ENCODE measurements around the gene RAMP3. TPM values are rescaled to one million over a fixed set of nuclear protein-coding genes. Genes with fewer than 3 reads are reported as not detected.

The RAMP3 gene
- total RNA-seq, 4 donors from 2014 or later: 24.6 to 166 (median 50.8) TPM

- TF ChIP-seq, protein P1, sequence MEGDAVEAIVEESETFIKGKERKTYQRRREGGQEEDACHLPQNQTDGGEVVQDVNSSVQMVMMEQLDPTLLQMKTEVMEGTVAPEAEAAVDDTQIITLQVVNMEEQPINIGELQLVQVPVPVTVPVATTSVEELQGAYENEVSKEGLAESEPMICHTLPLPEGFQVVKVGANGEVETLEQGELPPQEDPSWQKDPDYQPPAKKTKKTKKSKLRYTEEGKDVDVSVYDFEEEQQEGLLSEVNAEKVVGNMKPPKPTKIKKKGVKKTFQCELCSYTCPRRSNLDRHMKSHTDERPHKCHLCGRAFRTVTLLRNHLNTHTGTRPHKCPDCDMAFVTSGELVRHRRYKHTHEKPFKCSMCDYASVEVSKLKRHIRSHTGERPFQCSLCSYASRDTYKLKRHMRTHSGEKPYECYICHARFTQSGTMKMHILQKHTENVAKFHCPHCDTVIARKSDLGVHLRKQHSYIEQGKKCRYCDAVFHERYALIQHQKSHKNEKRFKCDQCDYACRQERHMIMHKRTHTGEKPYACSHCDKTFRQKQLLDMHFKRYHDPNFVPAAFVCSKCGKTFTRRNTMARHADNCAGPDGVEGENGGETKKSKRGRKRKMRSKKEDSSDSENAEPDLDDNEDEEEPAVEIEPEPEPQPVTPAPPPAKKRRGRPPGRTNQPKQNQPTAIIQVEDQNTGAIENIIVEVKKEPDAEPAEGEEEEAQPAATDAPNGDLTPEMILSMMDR (IDR thresholded peaks at IDR 0.05; ENCODE audit: low read depth): no peak
These were observed 65.5 kb downstream of the RAMP3 start for GRCh38 chr7:45223078-45223477.

- TF ChIP-seq, protein P1 (IDR thresholded peaks at IDR 0.05; ENCODE audit: low read depth): no peak
These were observed 66.4 kb downstream of the RAMP3 start for GRCh38 chr7:45223728-45224630.

GRCh38 chr7:45224832-45225231, 67.2 kb downstream of the RAMP3 start:
- TF ChIP-seq, protein P1 (IDR thresholded peaks at IDR 0.05; ENCODE audit: low read depth): no peak

- TF ChIP-seq, protein P1 (IDR thresholded peaks at IDR 0.05; ENCODE audit: low read depth): no peak
These were observed 67.8 kb downstream of the RAMP3 start for GRCh38 chr7:45225311-45225947.

GRCh38 chr7:45225948-45226335, 68.4 kb downstream of the RAMP3 start:
- TF ChIP-seq, protein P1 (IDR thresholded peaks at IDR 0.05; ENCODE audit: low read depth): no peak

DNA sequence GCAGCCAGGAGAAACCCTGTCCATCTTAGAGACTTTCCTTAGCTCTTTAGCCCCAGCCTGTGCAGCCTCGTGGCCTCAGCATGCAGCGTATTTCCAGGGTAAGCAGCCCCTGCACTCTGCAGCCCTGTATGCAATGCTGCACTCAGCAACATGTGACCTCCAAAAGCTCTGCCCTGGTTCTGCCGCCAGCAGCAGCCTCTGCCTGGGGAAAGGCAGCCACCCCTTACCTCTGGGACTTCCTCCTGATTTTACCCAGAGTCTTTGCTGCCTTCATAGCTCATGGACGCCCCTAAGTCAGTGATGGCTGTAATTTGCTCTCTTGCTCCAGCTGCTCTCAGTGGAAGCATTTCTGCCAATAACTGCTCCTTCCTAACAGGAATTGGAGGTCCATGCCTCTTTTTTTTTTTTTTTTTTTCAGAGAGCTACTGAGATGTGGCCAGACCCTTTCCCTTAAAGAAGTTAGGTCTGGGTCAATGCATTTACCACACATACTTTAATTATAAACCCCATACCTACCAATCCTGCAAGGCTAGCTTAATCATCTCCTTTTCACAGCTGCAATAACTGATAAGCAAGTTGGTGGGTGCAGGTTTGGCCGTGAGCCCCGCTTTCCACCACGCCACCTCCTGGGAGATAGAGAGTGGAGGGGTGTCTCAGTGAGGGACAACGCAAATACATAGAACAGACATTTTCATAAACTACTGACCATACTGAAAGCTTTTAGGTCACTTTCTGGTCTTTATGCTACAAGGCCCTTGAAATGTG, 71.7 kb downstream of the RAMP3 start:
- TF ChIP-seq, protein P1 (IDR thresholded peaks at IDR 0.05; ENCODE audit: low read depth): no peak

DNA sequence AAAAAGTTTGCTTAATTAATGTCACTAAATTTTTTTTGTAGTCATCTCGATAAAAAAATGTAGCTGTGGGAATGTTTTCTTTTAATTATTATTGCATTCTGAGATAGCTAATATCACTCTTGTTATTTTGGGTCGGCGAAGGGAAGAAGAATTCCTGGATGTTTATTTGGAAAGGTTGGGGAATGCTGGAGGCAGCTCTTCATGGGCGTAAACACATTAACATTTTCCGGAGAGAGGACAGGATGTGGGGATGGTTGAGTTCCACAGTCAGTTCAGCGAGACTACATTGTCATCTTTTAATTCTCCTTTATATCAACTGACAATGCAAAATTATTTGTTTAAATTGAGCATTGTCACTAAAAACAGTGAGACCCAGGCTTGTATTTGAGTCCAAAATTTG, 72.5 kb downstream of the RAMP3 start:
- TF ChIP-seq, protein P1 (IDR thresholded peaks at IDR 0.05; ENCODE audit: low read depth): no peak

All from subcutaneous adipose tissue (tissue), 4 donors.